Panc1 (cell line): Measurements from ENCODE around the gene SPRR5. TPM values are rescaled to one million over a fixed set of nuclear protein-coding genes. Genes with fewer than 3 reads are reported as not detected.

Experiments
- ATAC-seq: fragments of 200-7000 bp; cut with Tn5 transposase; 2 replicates; pipeline ENCODE4 v1.9.1; 2020; ENCODE audit warnings: mild to moderate bottlenecking, moderate library complexity
- BruUV-seq: library from RNA; stranded (reverse); fragments of 400-500 nt; replicated peaks from 2 replicates; lab custom pipeline; 2021; lab: Mats Ljungman, UMichigan
- CTCF ChIA-PET: fragments of 300-600 bp; sonication (Branson Sonifier 250); formaldehyde crosslinking; loops from one replicate; lab custom pipeline; 2022; ENCODE audit warnings: antibody characterized with exemption; lab: Charles Lee
- POLR2A ChIA-PET: fragments of 300-600 bp; sonication (Branson Sonifier 250); formaldehyde crosslinking; loops from one replicate; lab custom pipeline; 2022; ENCODE audit warnings: antibody characterized with exemption; lab: Charles Lee
- DNase-seq: peaks from one replicate; pipeline ENCODE4 v3.0.0-alpha.2; 2010; ENCODE audit warnings: low read depth, low spot score
- H3K27ac ChIP-seq: 2 replicates; pipeline ENCODE4 v1.5.1; 2011; ENCODE audit warnings: mild to moderate bottlenecking, low read length, inconsistent platforms
- H3K27me3 ChIP-seq: fragments of 200-500 bp; sonication (Bioruptor generic); 2 replicates; pipeline ENCODE4 v1.6.0; 2014; ENCODE audit warnings: low read length, inconsistent platforms; ENCODE audit not compliant: control insufficient read depth, insufficient read depth
- H3K36me3 ChIP-seq: fragments of 200-500 bp; sonication (Bioruptor generic); 2 replicates; pipeline ENCODE4 v1.5.1; 2014; ENCODE audit warnings: inconsistent platforms, mild to moderate bottlenecking, low read length, moderate library complexity; ENCODE audit not compliant: control insufficient read depth, insufficient read depth
- H3K4me1 ChIP-seq: 2 replicates; pipeline ENCODE4 v1.5.1; 2011; ENCODE audit warnings: inconsistent platforms, mild to moderate bottlenecking, low read length, moderate library complexity; ENCODE audit not compliant: control insufficient read depth, insufficient read depth
- H3K4me3 ChIP-seq, 2 experiments: 2 replicates each; pipeline ENCODE4 v1.5.1; 2011 to 2012; ENCODE audit warnings: low read depth in 2 of 2, low read length in 2 of 2, mild to moderate bottlenecking in 2 of 2, inconsistent platforms in 1 of 2, moderate library complexity in 1 of 2
- H3K9me3 ChIP-seq: fragments of 200-500 bp; sonication (Bioruptor generic); 2 replicates; pipeline ENCODE4 v1.5.1; 2014; ENCODE audit warnings: low read depth, mild to moderate bottlenecking, inconsistent platforms, low read length, moderate library complexity; ENCODE audit not compliant: control insufficient read depth, insufficient read depth
- CTCF ChIP-seq: fragments of 450-650 bp; IDR thresholded peaks from 2 replicates; pipeline ENCODE4 v1.5.1; 2017; ENCODE audit warnings: mild to moderate bottlenecking
- POLR2AphosphoS5 ChIP-seq: IDR thresholded peaks from 2 replicates; pipeline ENCODE4 v1.6.1; 2012; ENCODE audit warnings: mild to moderate bottlenecking, low read depth, low read length, moderate library complexity
- SIN3A ChIP-seq: IDR thresholded peaks from 2 replicates; pipeline ENCODE4 v1.6.1; 2012; ENCODE audit warnings: low read depth, mild to moderate bottlenecking, low read length, moderate library complexity, borderline replicate concordance; ENCODE audit not compliant: insufficient read depth
- TCF7L2 ChIP-seq: IDR thresholded peaks from 2 replicates; pipeline ENCODE4 v1.6.1; 2011; ENCODE audit warnings: mild to moderate bottlenecking, low read depth, low read length, inconsistent platforms
- in situ Hi-C: cut with HindIII; loops from 2 replicates; pipeline ENCODE4 v1.10.0; 2016; ENCODE audit warnings: low sequenced_read_pairs, low pct_unique_long_range_greater_than_20kb
- intact Hi-C: fragments of 100-400 bp; cut with micrococcal nuclease; formaldehyde crosslinking; loops from one replicate; pipeline ENCODE4 v1.10.0; 2022; ENCODE audit not compliant: unreplicated experiment
- total RNA-seq: library from RNA; stranded (reverse); gene quantifications from one replicate; pipeline ENCODE4 v1.2.1, GENCODE V29; 2021; ENCODE audit not compliant: unreplicated experiment
- TF ChIP-seq, protein P1 (sequence below), 2 experiments: IDR thresholded peaks; 2 replicates each; pipeline ENCODE4 v1.6.1; 2011 to 2012; ENCODE audit warnings: low read depth in 2 of 2, control low read depth in 1 of 2, low read length in 1 of 2, mild to moderate bottlenecking in 1 of 2, moderate library complexity in 1 of 2; ENCODE audit not compliant: insufficient read depth in 1 of 2

Gene SPRR5
- total RNA-seq, 1 experiment from 2014 or later, result not detected

GRCh38 chr1:152969036-152969435 lies 22.0 kb downstream of the SPRR5 start:
- H3K27ac ChIP-seq, result no peak overlapping the region
- in situ Hi-C loops, result no loop called here
- ChIA-PET POLR2A (no interaction called here), CTCF (no interaction called here)
- no TSS peak for BruUV-seq
- no peak for TF ChIP-seq TCF7L2
- TF ChIP-seq SIN3A, result no peak
- TF ChIP-seq CTCF, result no peak
- no peak for TF ChIP-seq POLR2AphosphoS5
- TF ChIP-seq, protein P1, sequence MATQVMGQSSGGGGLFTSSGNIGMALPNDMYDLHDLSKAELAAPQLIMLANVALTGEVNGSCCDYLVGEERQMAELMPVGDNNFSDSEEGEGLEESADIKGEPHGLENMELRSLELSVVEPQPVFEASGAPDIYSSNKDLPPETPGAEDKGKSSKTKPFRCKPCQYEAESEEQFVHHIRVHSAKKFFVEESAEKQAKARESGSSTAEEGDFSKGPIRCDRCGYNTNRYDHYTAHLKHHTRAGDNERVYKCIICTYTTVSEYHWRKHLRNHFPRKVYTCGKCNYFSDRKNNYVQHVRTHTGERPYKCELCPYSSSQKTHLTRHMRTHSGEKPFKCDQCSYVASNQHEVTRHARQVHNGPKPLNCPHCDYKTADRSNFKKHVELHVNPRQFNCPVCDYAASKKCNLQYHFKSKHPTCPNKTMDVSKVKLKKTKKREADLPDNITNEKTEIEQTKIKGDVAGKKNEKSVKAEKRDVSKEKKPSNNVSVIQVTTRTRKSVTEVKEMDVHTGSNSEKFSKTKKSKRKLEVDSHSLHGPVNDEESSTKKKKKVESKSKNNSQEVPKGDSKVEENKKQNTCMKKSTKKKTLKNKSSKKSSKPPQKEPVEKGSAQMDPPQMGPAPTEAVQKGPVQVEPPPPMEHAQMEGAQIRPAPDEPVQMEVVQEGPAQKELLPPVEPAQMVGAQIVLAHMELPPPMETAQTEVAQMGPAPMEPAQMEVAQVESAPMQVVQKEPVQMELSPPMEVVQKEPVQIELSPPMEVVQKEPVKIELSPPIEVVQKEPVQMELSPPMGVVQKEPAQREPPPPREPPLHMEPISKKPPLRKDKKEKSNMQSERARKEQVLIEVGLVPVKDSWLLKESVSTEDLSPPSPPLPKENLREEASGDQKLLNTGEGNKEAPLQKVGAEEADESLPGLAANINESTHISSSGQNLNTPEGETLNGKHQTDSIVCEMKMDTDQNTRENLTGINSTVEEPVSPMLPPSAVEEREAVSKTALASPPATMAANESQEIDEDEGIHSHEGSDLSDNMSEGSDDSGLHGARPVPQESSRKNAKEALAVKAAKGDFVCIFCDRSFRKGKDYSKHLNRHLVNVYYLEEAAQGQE (IDR thresholded peaks at IDR 0.05; ENCODE audit: insufficient read depth in 1 of 2, low read depth in 2 of 2, low read length in 1 of 2), result no peak
- DNase-seq (no peak), ATAC-seq (no peak)
- H3K4me1 ChIP-seq, result no peaks in the 10 kb centered on the region
- no peaks in the 10 kb centered on the region for H3K9me3 ChIP-seq
- H3K4me3 ChIP-seq, result no peak overlapping the region
- no peaks in the 10 kb centered on the region; the same call in 1 of the 2 replicates for H3K27me3 ChIP-seq
- H3K36me3 ChIP-seq, result no peaks in the 10 kb centered on the region
- intact Hi-C loops, result no loop called here

DNA sequence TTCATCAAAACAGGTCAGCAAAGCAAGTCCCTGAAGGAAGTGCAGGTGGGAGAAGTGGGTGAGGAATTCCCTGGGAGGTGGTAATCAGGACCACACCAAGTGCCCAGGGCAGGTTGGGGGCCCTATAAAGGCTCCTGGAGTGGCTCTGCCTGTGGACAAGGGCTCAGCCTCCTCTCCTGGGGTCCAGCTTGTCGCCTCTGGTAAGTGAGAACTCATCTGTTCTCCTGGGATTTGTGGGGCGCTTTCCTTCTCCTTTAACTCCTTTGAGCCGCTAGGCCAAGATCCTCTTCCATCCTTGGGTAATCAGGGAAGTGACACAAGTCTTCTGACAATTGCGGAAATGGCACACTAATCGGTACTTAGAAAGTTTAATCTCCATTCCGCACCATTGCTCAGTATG lies 23.5 kb downstream of the SPRR5 start, which contains the start of gene SPRR4:
TSS of gene SPRR4 (plus strand) at position 154 of the 400 bp plus-strand sequence. CDS start 1,243 bp downstream, outside the sequence.
- no peaks in the 10 kb centered on the region for H3K4me1 ChIP-seq
- BruUV-seq, result no TSS peak
- H3K4me3 ChIP-seq, result no peak within 1 kb of the TSS
- no peaks in the 10 kb centered on the region for H3K9me3 ChIP-seq
- intact Hi-C loops (no loop called here), in situ Hi-C loops (no loop called here)
- CTCF ChIA-PET, result no interaction called here
- no peak for ATAC-seq
- TF ChIP-seq SIN3A, result no peak
- H3K27ac ChIP-seq, result no peak within 1 kb of the TSS
- no peak for DNase-seq
- H3K36me3 ChIP-seq, result no peaks in the 10 kb centered on the region
- POLR2A ChIA-PET, result no interaction called here
- no peaks in the 10 kb centered on the region for H3K27me3 ChIP-seq

GRCh38 chr1:152972196-152972886 lies 25.3 kb downstream of the SPRR5 start:
- CTCF ChIA-PET, result no interaction called here
- ATAC-seq, result no peak
- DNase-seq, result no peak

More at GRCh38 chr1:152972196-152972886, 25.3 kb downstream of the SPRR5 start:
- no TSS peak for BruUV-seq
- Histone ChIP-seq H3K36me3 (no peaks in the 10 kb centered on the region), H3K27me3 (no peaks in the 10 kb centered on the region), H3K9me3 (no peaks in the 10 kb centered on the region), H3K4me1 (no peaks in the 10 kb centered on the region), H3K4me3 (no peak overlapping the region), H3K27ac (no peak overlapping the region)
- POLR2A ChIA-PET, result no interaction called here
- intact Hi-C loops, result no loop called here
- in situ Hi-C loops, result no loop called here
- TF ChIP-seq SIN3A, result no peak
- TF ChIP-seq POLR2AphosphoS5, result no peak
- no peak for TF ChIP-seq TCF7L2
- TF ChIP-seq, protein P1 (IDR thresholded peaks at IDR 0.05; ENCODE audit: insufficient read depth in 1 of 2, low read depth in 2 of 2, low read length in 1 of 2), result no peak
- TF ChIP-seq CTCF, result no peak
